Endothelial cell of umbilical vein (primary cell): ENCODE data around the gene TUT7. TPM values are rescaled to one million over a fixed set of nuclear protein-coding genes. Genes with fewer than 3 reads are reported as not detected.

Source experiments
- BruUV-seq: library from RNA; stranded (reverse); fragments of 400-500 nt; replicated peaks from 2 replicates; lab custom pipeline; 2021; lab: Mats Ljungman, UMichigan
- CTCF ChIA-PET: fragments of 300-600, 350-600 bp; sonication (Branson Sonifier 250); formaldehyde crosslinking; loops from one replicate; lab custom pipeline; 2021; ENCODE audit warnings: antibody characterized with exemption, inconsistent platforms; lab: Charles Lee
- POLR2A ChIA-PET: fragments of 300-600, 350-600 bp; sonication (Branson Sonifier 250); formaldehyde crosslinking; loops from one replicate; lab custom pipeline; 2021; ENCODE audit warnings: antibody characterized with exemption, inconsistent platforms; lab: Charles Lee
- DNase-seq: peaks from one replicate; pipeline ENCODE4 v3.0.0-alpha.2; 2011; ENCODE audit warnings: low read depth, low spot score
- FAIRE-seq: peaks from 2 replicates; lab custom pipeline; 2011; peaks lifted over from hg19 to GRCh38; lab: Jason Lieb, UNC
- H2AFZ ChIP-seq: 2 replicates; pipeline ENCODE4 v1.6.0; 2012; ENCODE audit warnings: low read depth, low read length, control low read depth, inconsistent platforms
- H3K27ac ChIP-seq: 2 replicates; pipeline ENCODE4 v1.5.1; 2011; ENCODE audit warnings: low read depth, mild to moderate bottlenecking, control low read depth, low read length, moderate library complexity; ENCODE audit not compliant: insufficient read depth
- H3K27me3 ChIP-seq, 2 experiments: 2 replicates each; pipeline versions ENCODE4 v1.6.0 to v1.6.1; 2011; ENCODE audit warnings: low read length in 2 of 2, mixed read lengths in 1 of 2; ENCODE audit not compliant: control insufficient read depth in 2 of 2, insufficient read depth in 2 of 2
- H3K36me3 ChIP-seq, 2 experiments: 2 replicates in 1 of 2; 3 replicates in 1 of 2; pipeline ENCODE4 v1.5.1; 2011; ENCODE audit warnings: low read length in 2 of 2, mild to moderate bottlenecking in 1 of 2, moderate library complexity in 1 of 2; ENCODE audit not compliant: control insufficient read depth in 2 of 2, insufficient read depth in 2 of 2; ENCODE audit errors: extremely low read depth in 1 of 2
- H3K4me1 ChIP-seq: 3 replicates; pipeline ENCODE4 v1.5.1; 2011; ENCODE audit warnings: mild to moderate bottlenecking, low read length; ENCODE audit not compliant: control insufficient read depth, insufficient read depth; ENCODE audit errors: extremely low read depth
- H3K4me2 ChIP-seq: 2 replicates; pipeline ENCODE4 v1.6.1; 2011; ENCODE audit warnings: low read length, control low read depth, mixed read lengths; ENCODE audit not compliant: insufficient read depth
- H3K4me3 ChIP-seq, 3 experiments: fragments of 200-600 bp in 1 of 3; sonication (generic), shearing (Covaris generic) in 1 of 3; replicated peaks in 1 of 3; 2 replicates each; pipeline ENCODE4 v1.5.1; 2011 to 2016; ENCODE audit warnings: control low read depth in 3 of 3, low read length in 3 of 3, mild to moderate bottlenecking in 2 of 3, inconsistent platforms in 1 of 3, low read depth in 1 of 3, moderate library complexity in 1 of 3; ENCODE audit not compliant: insufficient read depth in 1 of 3
- H3K79me2 ChIP-seq: 2 replicates; pipeline ENCODE4 v1.6.0; 2012; ENCODE audit warnings: low read length, inconsistent platforms; ENCODE audit not compliant: control insufficient read depth, insufficient read depth
- H3K9ac ChIP-seq: replicated peaks from 2 replicates; pipeline ENCODE3; 2011; ENCODE audit warnings: low read length, control low read depth; ENCODE audit not compliant: insufficient read depth; ENCODE audit errors: extremely low read depth
- H3K9me1 ChIP-seq: replicated peaks from 3 replicates; pipeline ENCODE4 v1.6.0; 2011; ENCODE audit warnings: mild to moderate bottlenecking, low read length; ENCODE audit not compliant: control insufficient read depth, insufficient read depth; ENCODE audit errors: extremely low read depth
- H3K9me3 ChIP-seq: replicated peaks from 2 replicates; pipeline ENCODE4 v1.5.1; 2012; ENCODE audit warnings: low read length, inconsistent platforms; ENCODE audit not compliant: control insufficient read depth, insufficient read depth
- H4K20me1 ChIP-seq: replicated peaks from 2 replicates; pipeline ENCODE3; 2011; ENCODE audit warnings: mild to moderate bottlenecking, low read length; ENCODE audit not compliant: control insufficient read depth, insufficient read depth; ENCODE audit errors: extremely low read depth
- EZH2 ChIP-seq: IDR thresholded peaks from 2 replicates; pipeline ENCODE4 v1.6.1; 2012; ENCODE audit warnings: borderline replicate concordance, low read depth, mild to moderate bottlenecking, moderate library complexity, low read length, inconsistent platforms; ENCODE audit not compliant: severe bottlenecking
- FOS ChIP-seq: IDR thresholded peaks from 2 replicates; pipeline ENCODE4 v1.6.1; 2011; ENCODE audit warnings: mild to moderate bottlenecking, low read length, moderate library complexity, borderline replicate concordance; ENCODE audit not compliant: insufficient read depth
- GATA2 ChIP-seq: IDR thresholded peaks from 2 replicates; pipeline ENCODE4 v1.7.0; 2011; ENCODE audit warnings: low read depth, mild to moderate bottlenecking, moderate library complexity, mixed read lengths, low read length; ENCODE audit not compliant: insufficient read length, insufficient read depth
- JUN ChIP-seq: IDR thresholded peaks from 2 replicates; pipeline ENCODE4 v1.6.1; 2011; ENCODE audit warnings: borderline replicate concordance, low read depth; ENCODE audit not compliant: insufficient read length, insufficient read depth
- MYC ChIP-seq: IDR thresholded peaks from one replicate; pipeline ENCODE4 v1.6.1; 2011; ENCODE audit warnings: mild to moderate bottlenecking, low read depth, low read length
- POLR2A ChIP-seq: IDR thresholded peaks from 2 replicates; pipeline ENCODE4 v1.6.1; 2012; ENCODE audit warnings: low read depth, mild to moderate bottlenecking, control low read depth, low read length
- POLR2AphosphoS5 ChIP-seq: IDR thresholded peaks from 2 replicates; pipeline ENCODE4 v1.6.1; 2012; ENCODE audit warnings: low read depth, mild to moderate bottlenecking, control low read depth, low read length, moderate library complexity; ENCODE audit not compliant: insufficient read depth
- dilution Hi-C: fragments of 300-500 bp; cut with MboI; formaldehyde crosslinking; loops from one replicate; pipeline ENCODE4 v1.15.0; 2019; ENCODE audit warnings: low sequenced_read_pairs; ENCODE audit not compliant: extremely low pct_ligation_motif_present
- intact Hi-C: fragments of 100-400 bp; cut with micrococcal nuclease; formaldehyde crosslinking; loops from one replicate; pipeline ENCODE4 v1.10.0; 2022
- polyA plus RNA-seq, 4 experiments: library from polyadenylated mRNA; depleted of rRNA in 3 of 4; stranded (reverse) in 3 of 4; unstranded in 1 of 4; fragments of >200 nt; gene quantifications; 2 replicates each; pipeline versions ENCODE4 v1.2.1 to v1.2.3, GENCODE V29; 2011 to 2012; ENCODE audit warnings: missing spikeins in 1 of 4
- total RNA-seq: library from RNA; stranded (reverse); gene quantifications from 2 replicates; pipeline ENCODE4 v1.2.3, GENCODE V29; 2021
- TF ChIP-seq, protein P1 (sequence below), 2 donors: IDR thresholded peaks; 1 replicate in 1 of 2; 2 replicates in 1 of 2; pipeline ENCODE4 v1.5.1; 2011; ENCODE audit warnings: low read length in 2 of 2, mild to moderate bottlenecking in 2 of 2, moderate library complexity in 2 of 2, control low read depth in 1 of 2, inconsistent platforms in 1 of 2, low read depth in 1 of 2; ENCODE audit not compliant: insufficient read depth in 1 of 2; ENCODE audit errors: extremely low read depth in 1 of 2
- TF ChIP-seq, protein P2 (sequence below): IDR thresholded peaks from 2 replicates; pipeline ENCODE4 v1.6.1; 2011; ENCODE audit not compliant: insufficient read depth, insufficient read length

TUT7 gene
- total and polyA plus RNA-seq, 2 donors (not counting 3 experiments of a cell fraction or from before 2014, with no cell fraction given) = 5.1 to 19.0 TPM

DNA sequence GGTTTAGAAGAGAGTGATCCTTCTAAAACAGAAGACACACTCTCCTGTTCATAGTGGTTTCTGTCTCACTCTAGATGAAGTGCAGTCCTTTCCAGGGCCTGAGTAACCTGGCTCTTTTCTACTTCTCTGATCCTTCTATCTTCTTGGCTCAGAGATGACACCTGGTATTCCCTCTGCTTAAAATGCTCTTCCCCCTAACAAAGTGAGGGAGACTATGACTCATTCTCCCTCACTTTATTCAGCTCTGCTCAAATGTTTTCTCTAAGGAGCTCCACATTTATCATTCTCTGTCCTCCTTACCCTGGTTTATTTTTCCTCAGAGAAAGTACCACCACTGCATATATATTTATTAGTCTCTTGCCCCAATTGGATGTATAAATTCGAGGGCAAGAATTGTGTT lies 24.6 kb downstream of the TUT7 start:
- CTCF ChIA-PET = interaction anchor here (1.5 kb wide), 1 partner anchor 127 kb away, joined by 3 read pairs; no protein-coding TSS in a partner anchor
- no peaks in the 10 kb centered on the region for H3K4me1 ChIP-seq
- H4K20me1 ChIP-seq = no peaks in the 10 kb centered on the region
- no peak overlapping the region for H2AFZ ChIP-seq
- H3K4me3 ChIP-seq = no peak overlapping the region
- H3K4me2 ChIP-seq = no peak overlapping the region
- no TSS peak for BruUV-seq
- FAIRE-seq (no peak), DNase-seq (no peak)
- POLR2A ChIA-PET = no interaction called here
- H3K9me1 ChIP-seq = no peaks in the 10 kb centered on the region
- no peaks in the 10 kb centered on the region for H3K27me3 ChIP-seq
- H3K79me2 ChIP-seq = no peaks in the 10 kb centered on the region
- H3K27ac ChIP-seq = no peak overlapping the region
- intact Hi-C loops = no loop called here
- no peaks in the 10 kb centered on the region for H3K9me3 ChIP-seq
- peaks cover 7 to 10% of the 10 kb centered on the region in 2 experiments for H3K36me3 ChIP-seq
- dilution Hi-C loops = no loop called here
- no peak overlapping the region for H3K9ac ChIP-seq
- TF ChIP-seq JUN = no peak
- TF ChIP-seq, protein P1, sequence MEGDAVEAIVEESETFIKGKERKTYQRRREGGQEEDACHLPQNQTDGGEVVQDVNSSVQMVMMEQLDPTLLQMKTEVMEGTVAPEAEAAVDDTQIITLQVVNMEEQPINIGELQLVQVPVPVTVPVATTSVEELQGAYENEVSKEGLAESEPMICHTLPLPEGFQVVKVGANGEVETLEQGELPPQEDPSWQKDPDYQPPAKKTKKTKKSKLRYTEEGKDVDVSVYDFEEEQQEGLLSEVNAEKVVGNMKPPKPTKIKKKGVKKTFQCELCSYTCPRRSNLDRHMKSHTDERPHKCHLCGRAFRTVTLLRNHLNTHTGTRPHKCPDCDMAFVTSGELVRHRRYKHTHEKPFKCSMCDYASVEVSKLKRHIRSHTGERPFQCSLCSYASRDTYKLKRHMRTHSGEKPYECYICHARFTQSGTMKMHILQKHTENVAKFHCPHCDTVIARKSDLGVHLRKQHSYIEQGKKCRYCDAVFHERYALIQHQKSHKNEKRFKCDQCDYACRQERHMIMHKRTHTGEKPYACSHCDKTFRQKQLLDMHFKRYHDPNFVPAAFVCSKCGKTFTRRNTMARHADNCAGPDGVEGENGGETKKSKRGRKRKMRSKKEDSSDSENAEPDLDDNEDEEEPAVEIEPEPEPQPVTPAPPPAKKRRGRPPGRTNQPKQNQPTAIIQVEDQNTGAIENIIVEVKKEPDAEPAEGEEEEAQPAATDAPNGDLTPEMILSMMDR (IDR thresholded peaks at IDR 0.05; ENCODE audit: extremely low read depth in 1 of 2, insufficient read depth in 1 of 2, low read depth in 1 of 2, low read length in 2 of 2) = no peak
- no peak for TF ChIP-seq POLR2A
- no peak for TF ChIP-seq MYC
- TF ChIP-seq POLR2AphosphoS5 = no peak
- TF ChIP-seq, protein P2, sequence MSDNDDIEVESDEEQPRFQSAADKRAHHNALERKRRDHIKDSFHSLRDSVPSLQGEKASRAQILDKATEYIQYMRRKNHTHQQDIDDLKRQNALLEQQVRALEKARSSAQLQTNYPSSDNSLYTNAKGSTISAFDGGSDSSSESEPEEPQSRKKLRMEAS = no peak
- no peak for TF ChIP-seq GATA2
- TF ChIP-seq FOS = no peak
- TF ChIP-seq EZH2 = no peak
